ENCODE data around the gene ZNF24.

Gene ZNF24

GRCh38 chr18:35352778-35353177 is 8.6 kb upstream of the ZNF24 start:
- no peak for DNase-seq

- DNase-seq = no peak
These were observed 8.1 kb upstream of the ZNF24 start for GRCh38 chr18:35352283-35352682.

- DNase-seq = no peak
These were observed 3.8 kb upstream of the ZNF24 start for GRCh38 chr18:35348001-35348400.

GRCh38 chr18:35345950-35346349 is 1.7 kb upstream of the ZNF24 start:
- DNase-seq = no peak

- no peak for DNase-seq
These were observed 1.3 kb upstream of the ZNF24 start for GRCh38 chr18:35345460-35345921.

- no peak for DNase-seq
These were observed 678 bp upstream of the ZNF24 start for GRCh38 chr18:35344736-35345459.

- no peak for DNase-seq
These were observed 708 bp downstream of the ZNF24 start for GRCh38 chr18:35343488-35343935.

- no peak for DNase-seq
These were observed 6.9 kb downstream of the ZNF24 start for GRCh38 chr18:35337286-35337685.

- DNase-seq = no peak
These were observed 8.4 kb downstream of the ZNF24 start for GRCh38 chr18:35335866-35336265.

GRCh38 chr18:35334821-35335220 is 9.4 kb downstream of the ZNF24 start:
- DNase-seq = no peak

GRCh38 chr18:35334212-35334611 is 10.0 kb downstream of the ZNF24 start:
- DNase-seq = no peak

- no peak for DNase-seq
These were observed 12.7 kb downstream of the ZNF24 start for GRCh38 chr18:35331367-35332087.

GRCh38 chr18:35328868-35329267 is 15.4 kb downstream of the ZNF24 start:
- no peak for DNase-seq

- DNase-seq = no peak
These were observed 17.4 kb downstream of the ZNF24 start for GRCh38 chr18:35326695-35327387.

GRCh38 chr18:35324926-35325655 is 19.1 kb downstream of the ZNF24 start:
- no peak for DNase-seq

- no peak for DNase-seq
These were observed 21.4 kb downstream of the ZNF24 start for GRCh38 chr18:35322486-35323458.

- DNase-seq = no peak
These were observed 32.7 kb downstream of the ZNF24 start for GRCh38 chr18:35311496-35311895.

GRCh38 chr18:35306588-35307250 is 37.5 kb downstream of the ZNF24 start:
- no peak for DNase-seq

GRCh38 chr18:35303610-35304009 is 40.6 kb downstream of the ZNF24 start:
- no peak for DNase-seq

- no peak for DNase-seq
These were observed 48.2 kb downstream of the ZNF24 start for GRCh38 chr18:35296060-35296459.

- no peak for DNase-seq
These were observed 53.1 kb downstream of the ZNF24 start for GRCh38 chr18:35291166-35291565.
